ENCODE data around the gene DPH2. TPM values are rescaled to one million over a fixed set of nuclear protein-coding genes. Genes with fewer than 3 reads are reported as not detected.

DPH2 gene
- total RNA-seq, 1 experiment from 2014 or later: 57.5 TPM

- no peak for TF ChIP-seq ZNF532 (CRISPR knock-in tag; IDR thresholded peaks at IDR 0.05; ENCODE audit: borderline replicate concordance)
- no peak for TF ChIP-seq FOXJ3 (CRISPR knock-in tag; IDR thresholded peaks at IDR 0.05; ENCODE audit: borderline replicate concordance)
- TF ChIP-seq USF1 (CRISPR knock-in tag; IDR thresholded peaks at IDR 0.05): no peak
- TF ChIP-seq OVOL2 (CRISPR knock-in tag; IDR thresholded peaks at IDR 0.05; ENCODE audit: borderline replicate concordance): no peak
- no peak for TF ChIP-seq NR2C2 (CRISPR knock-in tag; IDR thresholded peaks at IDR 0.05)
- TF ChIP-seq AFF4 (CRISPR knock-in tag; IDR thresholded peaks at IDR 0.05; ENCODE audit: borderline replicate concordance): no peak
- no peak for TF ChIP-seq PREB (CRISPR knock-in tag; IDR thresholded peaks at IDR 0.05; ENCODE audit: borderline replicate concordance)
These were observed 33.2 kb upstream of the DPH2 start (continued) for GRCh38 chr1:43936431-43937151.

GRCh38 chr1:43937179-43937865 lies 32.5 kb upstream of the DPH2 start:
- Mint-ChIP-seq H3K4me1 (peaks cover 57% of the 10 kb centered on the region), H3K27ac (no peak overlapping the region), H3K36me3 (no peaks in the 10 kb centered on the region), H3K27me3 (ENCODE audit: low read depth) (peaks cover 8% of the 10 kb centered on the region), H3K9me3 (no peaks in the 10 kb centered on the region), H3K4me3 (peak overlapping the region; percentile 78)
- ChIA-PET POLR2A (interaction anchor here (0.9 to 1.5 kb wide), 2 partner anchors 25 to 287 kb away, joined by 3 to 4 read pairs; partner anchors contain the start of gene KDM4A), CTCF (interaction anchor here (0.9 to 11.9 kb wide), 10 partner anchors 10 to 232 kb away, joined by 3 to 992 read pairs (median 8); partner anchors contain the start of genes ATP6V0B, IPO13 and ST3GAL3)
- DNase-seq (ENCODE audit: low spot score) (no peak), ATAC-seq (no peak)
- TF ChIP-seq TEAD4 (CRISPR knock-in tag; IDR thresholded peaks at IDR 0.05): no peak
- TF ChIP-seq ESRRA (CRISPR knock-in tag; IDR thresholded peaks at IDR 0.05; ENCODE audit: borderline replicate concordance): no peak
- TF ChIP-seq NFATC4 (CRISPR knock-in tag; IDR thresholded peaks at IDR 0.05): no peak
- TF ChIP-seq NR3C1 (CRISPR knock-in tag; conservative IDR thresholded peaks at IDR 0.05; ENCODE audit: low read depth): no peak
- no peak for TF ChIP-seq ZNF317 (CRISPR knock-in tag; IDR thresholded peaks at IDR 0.05; ENCODE audit: borderline replicate concordance, low read depth)
- TF ChIP-seq NR2C2 (CRISPR knock-in tag; IDR thresholded peaks at IDR 0.05): no peak
- TF ChIP-seq EMX1 (CRISPR knock-in tag; IDR thresholded peaks at IDR 0.05): no peak
- no peak for TF ChIP-seq FOXK1 (CRISPR knock-in tag; IDR thresholded peaks at IDR 0.05)
- TF ChIP-seq TEAD1 (CRISPR knock-in tag; IDR thresholded peaks at IDR 0.05): no peak
- TF ChIP-seq E2F4 (CRISPR knock-in tag; IDR thresholded peaks at IDR 0.05; ENCODE audit: borderline replicate concordance, low read depth): no peak
- TF ChIP-seq RORB (CRISPR knock-in tag; IDR thresholded peaks at IDR 0.05): no peak
- no peak for TF ChIP-seq TP53 (CRISPR knock-in tag; IDR thresholded peaks at IDR 0.05)
- no peak for TF ChIP-seq FOXP1 (CRISPR knock-in tag; IDR thresholded peaks at IDR 0.05; ENCODE audit: borderline replicate concordance)

Measured in WTC11 (cell line).